GM12878 (cell line): ENCODE results near the gene ERBB3. TPM values are rescaled to one million over a fixed set of nuclear protein-coding genes. Genes with fewer than 3 reads are reported as not detected.

Experiments
- ATAC-seq: fragments of 200-7000 bp; cut with Tn5 transposase; 3 replicates; pipeline ENCODE4 v1.9.1; 2020; ENCODE audit warnings: mild to moderate bottlenecking, moderate library complexity
- BruUV-seq: library from RNA; stranded (reverse); fragments of 400-500 nt; replicated peaks from 2 replicates; lab custom pipeline; 2021; lab: Mats Ljungman, UMichigan
- CTCF ChIA-PET: fragments of 300-600 bp; sonication (Branson Sonifier 250); formaldehyde crosslinking; extraction: SDS; loops from one replicate; lab custom pipeline; 2021; ENCODE audit warnings: inconsistent platforms; lab: Yijun Ruan, JAX
- POLR2A ChIA-PET: fragments of 350-600 bp; formaldehyde crosslinking; extraction: SDS; loops from one replicate; lab custom pipeline; 2021; ENCODE audit warnings: inconsistent platforms; lab: Charles Lee
- RAD21 ChIA-PET: fragments of 300-600 bp; sonication (Branson Sonifier 250); formaldehyde crosslinking; loops from one replicate; lab custom pipeline; 2023; ENCODE audit warnings: antibody characterized with exemption; ENCODE audit not compliant: unreplicated experiment; lab: Charles Lee
- SMC1A ChIA-PET: fragments of 300-600 bp; sonication (Branson Sonifier 250); formaldehyde crosslinking; loops from one replicate; lab custom pipeline; 2023; ENCODE audit not compliant: unreplicated experiment, uncharacterized antibody; lab: Charles Lee
- DNase-seq: peaks from one replicate; pipeline ENCODE4 v3.0.0-alpha.2; 2011; ENCODE audit warnings: low read depth, low spot score
- FAIRE-seq: peaks from 3 replicates; lab custom pipeline; 2011; peaks lifted over from hg19 to GRCh38; lab: Jason Lieb, UNC
- H2AFZ ChIP-seq: 2 replicates; pipeline ENCODE4 v1.6.0; 2011; ENCODE audit warnings: low read depth, low read length, control low read depth; ENCODE audit not compliant: control insufficient read depth
- H3K27ac ChIP-seq: 2 replicates; pipeline ENCODE4 v1.5.1; 2011; ENCODE audit warnings: control low read depth; ENCODE audit not compliant: control insufficient read depth, insufficient read depth
- H3K27me3 ChIP-seq, 2 experiments: replicated peaks in 1 of 2; 2 replicates each; pipeline versions ENCODE4 v1.6.0 to v1.6.1; 2011; ENCODE audit warnings: low read length in 1 of 2; ENCODE audit not compliant: control insufficient read depth in 2 of 2, insufficient read depth in 2 of 2
- H3K36me3 ChIP-seq, 2 experiments: 2 replicates each; pipeline ENCODE4 v1.5.1; 2011; ENCODE audit warnings: low read length in 1 of 2; ENCODE audit not compliant: control insufficient read depth in 2 of 2, insufficient read depth in 2 of 2
- H3K4me1 ChIP-seq: 2 replicates; pipeline ENCODE4 v1.6.1; 2011; ENCODE audit warnings: mild to moderate bottlenecking, low read length, moderate library complexity, mixed read lengths; ENCODE audit not compliant: control insufficient read depth, insufficient read depth
- H3K4me2 ChIP-seq: 2 replicates; pipeline ENCODE4 v1.6.0; 2011; ENCODE audit warnings: control low read depth; ENCODE audit not compliant: control insufficient read depth, insufficient read depth
- H3K4me3 ChIP-seq: fragments of 200-600 bp; sonication (generic); 2 replicates; pipeline ENCODE4 v1.5.1; 2016
- H3K79me2 ChIP-seq: 2 replicates; pipeline ENCODE4 v1.6.0; 2011; ENCODE audit warnings: low read length; ENCODE audit not compliant: control insufficient read depth, insufficient read depth
- H3K9ac ChIP-seq: 2 replicates; pipeline ENCODE4 v1.8.0; 2011; ENCODE audit warnings: low read length, control low read depth, mixed read lengths; ENCODE audit not compliant: control insufficient read depth, insufficient read depth
- H3K9me3 ChIP-seq: replicated peaks from 3 replicates; pipeline ENCODE4 v1.5.1; 2011; ENCODE audit warnings: mild to moderate bottlenecking, low read length; ENCODE audit not compliant: control insufficient read depth, insufficient read depth
- H4K20me1 ChIP-seq: 2 replicates; pipeline ENCODE4 v1.6.0; 2011; ENCODE audit not compliant: control insufficient read depth, insufficient read depth
- E2F8 ChIP-seq: fragments of 450-650 bp; IDR thresholded peaks from 2 replicates; pipeline ENCODE4 v1.6.1; 2018; ENCODE audit warnings: mild to moderate bottlenecking, low read depth, moderate library complexity; ENCODE audit not compliant: partially characterized antibody
- MEF2A ChIP-seq: IDR thresholded peaks from 2 replicates; pipeline ENCODE4 v1.6.1; 2011; ENCODE audit warnings: low read depth, mild to moderate bottlenecking, low read length, moderate library complexity; ENCODE audit not compliant: insufficient read depth
- MTA3 ChIP-seq: IDR thresholded peaks from 2 replicates; pipeline ENCODE4 v1.6.1; 2012; ENCODE audit warnings: low read length, inconsistent platforms, borderline replicate concordance
- PAX8 ChIP-seq: fragments of 450-650 bp; IDR thresholded peaks from 2 replicates; pipeline ENCODE4 v1.6.1; 2017; ENCODE audit warnings: mild to moderate bottlenecking, moderate library complexity
- RELA ChIP-seq: fragments of 450-650 bp; IDR thresholded peaks from 2 replicates; pipeline ENCODE4 v1.8.0; 2014; ENCODE audit warnings: borderline replicate concordance; ENCODE audit not compliant: partially characterized antibody
- RUNX3 ChIP-seq: IDR thresholded peaks from 2 replicates; pipeline ENCODE4 v1.6.1; 2012; ENCODE audit warnings: low read length, inconsistent platforms
- SMAD1 ChIP-seq: fragments of 450-650 bp; IDR thresholded peaks from 2 replicates; pipeline ENCODE4 v1.6.1; 2018; ENCODE audit warnings: mild to moderate bottlenecking, low read depth; ENCODE audit not compliant: partially characterized antibody
- SREBF2 ChIP-seq: IDR thresholded peaks from 2 replicates; pipeline ENCODE4 v1.6.1; 2012; ENCODE audit warnings: mild to moderate bottlenecking, low read length
- WGBS: methylation state at CpG from one replicate; pipeline ENCODE4 v1.1.6; 2016; ENCODE audit warnings: low lambda C conversion rate; ENCODE audit not compliant: insufficient replicate concordance, insufficient coverage; ENCODE audit errors: missing lambda C conversion rate; 5-methylcytosine and 5-hydroxymethylcytosine counted together
- in situ Hi-C: fragments of 300-500 bp; cut with MboI; formaldehyde crosslinking; loops from 9 replicates; pipeline ENCODE4 v1.14.3; 2018; ENCODE audit warnings: mixed read lengths
- intact Hi-C: fragments of 100-400 bp; cut with micrococcal nuclease; formaldehyde crosslinking; loops from one replicate; pipeline ENCODE4 v1.14.2; 2022; ENCODE audit not compliant: unreplicated experiment
- polyA plus RNA-seq, 11 experiments: library from polyadenylated mRNA; depleted of rRNA in 4 of 11; unstranded in 6 of 11; stranded (reverse) in 5 of 11; fragments of >200 nt; fragmentation: Nextera tagmentation in 4 of 11; fragmentation: Illumina TruSeq in 1 of 11; extraction: Ambion mirVana in 4 of 11; extraction: Trizol in 1 of 11; gene quantifications; 1 replicate in 1 of 11; 2 replicates in 10 of 11; pipeline versions ENCODE4 v1.2.1 to v1.2.3, GENCODE V29; 2011 to 2016; ENCODE audit warnings: inconsistent platforms in 2 of 11, missing spikeins in 2 of 11, low read depth in 1 of 11
- total RNA-seq, 4 experiments: library from RNA; depleted of rRNA in 3 of 4; stranded (reverse); fragments of >200 nt in 3 of 4; fragmentation: Illumina TruSeq in 1 of 4; extraction: Trizol in 1 of 4; gene quantifications; 2 replicates each; pipeline versions ENCODE4 v1.2.1 to v1.2.3, GENCODE V29; 2013 to 2021
- TF ChIP-seq, protein P1 (sequence below): IDR thresholded peaks from 2 replicates; pipeline ENCODE4 v1.6.1; 2012; ENCODE audit warnings: mild to moderate bottlenecking, low read depth, low read length

ERBB3 gene
- total and polyA plus RNA-seq, 10 of the 15 experiments (the other 5 are each of a cell fraction or from before 2014, with no cell fraction given): 0.03 to 0.72 (median 0.04) TPM; not detected in 5

GRCh38 chr12:56031987-56032386 is 48.0 kb upstream of the ERBB3 start:
- no TSS peak for BruUV-seq
- in situ Hi-C loops: loop anchor here (5.0 kb wide), 1 partner anchor 295 kb away; no protein-coding TSS in a partner anchor

DNA sequence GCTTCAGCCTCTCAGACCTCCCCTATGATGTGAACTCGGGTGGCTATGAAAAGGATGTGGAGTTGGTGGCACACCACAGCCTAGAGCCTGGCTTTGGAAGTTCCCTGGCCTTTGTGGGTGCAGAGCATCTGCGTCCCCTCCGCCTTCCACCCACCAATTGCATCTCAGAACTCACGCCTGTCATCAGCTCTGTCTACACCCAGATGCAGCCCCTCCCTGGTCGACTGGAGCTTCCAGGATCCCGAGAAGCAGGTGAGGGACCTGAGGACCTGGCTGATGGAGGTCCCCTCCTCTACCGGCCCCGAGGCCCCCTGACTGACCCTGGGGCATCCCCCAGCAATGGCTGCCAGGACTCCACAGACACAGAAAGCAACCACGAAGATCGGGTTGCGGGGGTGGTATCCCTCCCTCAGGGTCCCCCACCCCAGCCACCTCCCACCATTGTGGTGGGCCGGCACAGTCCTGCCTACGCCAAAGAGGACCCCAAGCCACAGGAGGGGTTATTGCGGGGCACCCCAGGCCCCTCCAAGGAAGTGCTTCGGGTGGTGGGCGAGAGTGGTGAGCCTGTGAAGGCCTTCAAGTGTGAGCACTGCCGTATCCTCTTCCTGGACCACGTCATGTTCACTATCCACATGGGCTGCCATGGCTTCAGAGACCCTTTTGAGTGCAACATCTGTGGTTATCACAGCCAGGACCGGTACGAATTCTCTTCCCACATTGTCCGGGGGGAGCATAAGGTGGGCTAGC is 45.2 kb upstream of the ERBB3 start:
- TF ChIP-seq RUNX3 (no peak), MTA3 (no peak), SMAD1 (no peak), PAX8 (no peak), E2F8 (no peak), SREBF2 (no peak)
- TF ChIP-seq, protein P1, sequence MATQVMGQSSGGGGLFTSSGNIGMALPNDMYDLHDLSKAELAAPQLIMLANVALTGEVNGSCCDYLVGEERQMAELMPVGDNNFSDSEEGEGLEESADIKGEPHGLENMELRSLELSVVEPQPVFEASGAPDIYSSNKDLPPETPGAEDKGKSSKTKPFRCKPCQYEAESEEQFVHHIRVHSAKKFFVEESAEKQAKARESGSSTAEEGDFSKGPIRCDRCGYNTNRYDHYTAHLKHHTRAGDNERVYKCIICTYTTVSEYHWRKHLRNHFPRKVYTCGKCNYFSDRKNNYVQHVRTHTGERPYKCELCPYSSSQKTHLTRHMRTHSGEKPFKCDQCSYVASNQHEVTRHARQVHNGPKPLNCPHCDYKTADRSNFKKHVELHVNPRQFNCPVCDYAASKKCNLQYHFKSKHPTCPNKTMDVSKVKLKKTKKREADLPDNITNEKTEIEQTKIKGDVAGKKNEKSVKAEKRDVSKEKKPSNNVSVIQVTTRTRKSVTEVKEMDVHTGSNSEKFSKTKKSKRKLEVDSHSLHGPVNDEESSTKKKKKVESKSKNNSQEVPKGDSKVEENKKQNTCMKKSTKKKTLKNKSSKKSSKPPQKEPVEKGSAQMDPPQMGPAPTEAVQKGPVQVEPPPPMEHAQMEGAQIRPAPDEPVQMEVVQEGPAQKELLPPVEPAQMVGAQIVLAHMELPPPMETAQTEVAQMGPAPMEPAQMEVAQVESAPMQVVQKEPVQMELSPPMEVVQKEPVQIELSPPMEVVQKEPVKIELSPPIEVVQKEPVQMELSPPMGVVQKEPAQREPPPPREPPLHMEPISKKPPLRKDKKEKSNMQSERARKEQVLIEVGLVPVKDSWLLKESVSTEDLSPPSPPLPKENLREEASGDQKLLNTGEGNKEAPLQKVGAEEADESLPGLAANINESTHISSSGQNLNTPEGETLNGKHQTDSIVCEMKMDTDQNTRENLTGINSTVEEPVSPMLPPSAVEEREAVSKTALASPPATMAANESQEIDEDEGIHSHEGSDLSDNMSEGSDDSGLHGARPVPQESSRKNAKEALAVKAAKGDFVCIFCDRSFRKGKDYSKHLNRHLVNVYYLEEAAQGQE: no peak
- H4K20me1 ChIP-seq: no peaks in the 10 kb centered on the region
- no peak for ATAC-seq
- CTCF ChIA-PET: interaction anchor here (1.6 to 1.8 kb wide), 2 partner anchors 37 to 296 kb away, joined by 5 read pairs; partner anchors contain the start of gene SUOX
- SMC1A ChIA-PET: interaction anchor here (1.2 kb wide), 1 partner anchor 39 kb away, joined by 3 read pairs; no protein-coding TSS in a partner anchor
- no peak overlapping the region for H3K4me3 ChIP-seq
- in situ Hi-C loops (loop anchor here (5.0 kb wide), 1 partner anchor 297 kb away; no protein-coding TSS in a partner anchor), intact Hi-C loops (no loop called here)
- no peaks in the 10 kb centered on the region for H3K36me3 ChIP-seq
- H3K27ac ChIP-seq: no peak overlapping the region
- no TSS peak for BruUV-seq
- H3K9me3 ChIP-seq: no peaks in the 10 kb centered on the region
- H3K27me3 ChIP-seq: no peaks in the 10 kb centered on the region
- FAIRE-seq: no peak
- 70% methylated on average over 21 of the region's 21 CpGs for WGBS
- no peaks in the 10 kb centered on the region for H3K79me2 ChIP-seq
- no peak overlapping the region for H3K4me2 ChIP-seq
- RAD21 ChIA-PET: no interaction called here
- H3K9ac ChIP-seq: no peak overlapping the region
- POLR2A ChIA-PET: no interaction called here
- H2AFZ ChIP-seq: no peak overlapping the region
- H3K4me1 ChIP-seq: no peaks in the 10 kb centered on the region; the same call in 1 of the 2 replicates
- DNase-seq: no peak

More at GRCh38 chr12:56031987-56032386, 48.0 kb upstream of the ERBB3 start:
- H3K79me2 ChIP-seq: no peaks in the 10 kb centered on the region
- H3K27me3 ChIP-seq: no peaks in the 10 kb centered on the region
- no peak overlapping the region for H3K27ac ChIP-seq
- H3K4me3 ChIP-seq: no peak overlapping the region
- ChIA-PET RAD21 (no interaction called here), CTCF (no interaction called here), POLR2A (no interaction called here), SMC1A (no interaction called here)
- no peaks in the 10 kb centered on the region for H4K20me1 ChIP-seq
- no peaks in the 10 kb centered on the region for H3K4me1 ChIP-seq
- no peak for ATAC-seq
- H3K4me2 ChIP-seq: no peak overlapping the region
- no peak overlapping the region for H2AFZ ChIP-seq
- DNase-seq: no peak
- no peak overlapping the region for H3K9ac ChIP-seq
- H3K36me3 ChIP-seq: no peaks in the 10 kb centered on the region
- intact Hi-C loops: no loop called here
- WGBS: 94% methylated on average over 1 of the region's 1 CpG
- FAIRE-seq: no peak
- TF ChIP-seq RELA: no peak
- no peak for TF ChIP-seq PAX8
- TF ChIP-seq MEF2A: no peak
- H3K9me3 ChIP-seq: no peaks in the 10 kb centered on the region
